ENCODE results near the gene DLGAP1. TPM values are rescaled to one million over a fixed set of nuclear protein-coding genes. Genes with fewer than 3 reads are reported as not detected.

The DLGAP1 gene
- total and polyA plus RNA-seq, 10 of the 15 experiments (the other 5 are each of a cell fraction or from before 2014, with no cell fraction given), result 0.23 to 27.6 (median 1.9) TPM

GRCh38 chr18:3715231-3716080, 739.7 kb downstream of the DLGAP1 start:
- no TSS peak for BruUV-seq (replicated peaks)
- ChIA-PET SMC1A (ENCODE audit: uncharacterized antibody, unreplicated experiment) (interaction anchor here (0.6 to 1.9 kb wide), 11 partner anchors 8 to 279 kb away, joined by 3 to 6 read pairs (median 3); no protein-coding TSS in a partner anchor), RAD21 (ENCODE audit: unreplicated experiment) (interaction anchor here (0.6 to 2.2 kb wide), 8 partner anchors 9 to 437 kb away, joined by 3 to 10 read pairs (median 4); no protein-coding TSS in a partner anchor), POLR2A (interaction anchor here (1.1 kb wide), 1 partner anchor 23 kb away, joined by 3 read pairs; no protein-coding TSS in a partner anchor), CTCF (interaction anchor here (0.7 to 2.3 kb wide), 6 partner anchors 9 to 283 kb away, joined by 3 to 18 read pairs (median 4); no protein-coding TSS in a partner anchor)
- Histone ChIP-seq H3K9me3 (replicated peaks; ENCODE audit: control insufficient read depth, insufficient read depth, low read length) (no peaks in the 10 kb centered on the region), H3K4me2 (ENCODE audit: control insufficient read depth, insufficient read depth) (no peak overlapping the region), H4K20me1 (ENCODE audit: control insufficient read depth, insufficient read depth) (no peaks in the 10 kb centered on the region), H3K27me3 (replicated peaks in 1 of 2; ENCODE audit: control insufficient read depth in 2 of 2, insufficient read depth in 2 of 2, low read length in 1 of 2) (no peaks in the 10 kb centered on the region), H3K79me2 (ENCODE audit: control insufficient read depth, insufficient read depth, low read length) (no peaks in the 10 kb centered on the region), H2AFZ (ENCODE audit: control insufficient read depth, low read depth, low read length) (no peak overlapping the region), H3K9ac (ENCODE audit: control insufficient read depth, insufficient read depth, low read length) (no peak overlapping the region), H3K4me3 (no peak overlapping the region), H3K36me3 (ENCODE audit: control insufficient read depth in 2 of 2, insufficient read depth in 2 of 2, low read length in 1 of 2) (no peaks in the 10 kb centered on the region), H3K4me1 (ENCODE audit: control insufficient read depth, insufficient read depth, low read length) (no peaks in the 10 kb centered on the region), H3K27ac (ENCODE audit: control insufficient read depth, insufficient read depth) (no peak overlapping the region)
- in situ Hi-C loops (cut with MboI) (no loop called here), intact Hi-C loops (cut with micrococcal nuclease; ENCODE audit: unreplicated experiment) (loop anchor here (10.0 kb wide), 1 partner anchor 59 kb away; no protein-coding TSS in a partner anchor)
- DNase-seq (ENCODE audit: low read depth, low spot score) (no peak), FAIRE-seq (no peak), ATAC-seq (peak; percentile 68)
- 7% methylated on average over 5 of the region's 5 CpGs for WGBS (ENCODE audit: insufficient coverage, insufficient replicate concordance, low lambda C conversion rate, missing lambda C conversion rate)
- no peak for TF ChIP-seq POU2F2 (IDR thresholded peaks at IDR 0.05; ENCODE audit: borderline replicate concordance, low read depth, low read length)
- no peak for TF ChIP-seq ZNF24 (IDR thresholded peaks at IDR 0.05)
- TF ChIP-seq YBX1 (IDR thresholded peaks at IDR 0.05), result no peak
- TF ChIP-seq IKZF2 (IDR thresholded peaks at IDR 0.05), result peak; percentile 83 to 86
- TF ChIP-seq HDAC2 (IDR thresholded peaks at IDR 0.05), result no peak
- TF ChIP-seq CREB1 (IDR thresholded peaks at IDR 0.05; ENCODE audit: low read depth), result no peak
- TF ChIP-seq PBX3 (IDR thresholded peaks at IDR 0.05; ENCODE audit: insufficient replicate concordance, low read depth, low read length), result no peak
- TF ChIP-seq HDGF (IDR thresholded peaks at IDR 0.05), result no peak
- TF ChIP-seq SREBF1 (IDR thresholded peaks at IDR 0.05; ENCODE audit: low read length), result no peak
- TF ChIP-seq REST (IDR thresholded peaks at IDR 0.05; ENCODE audit: low read depth, low read length), result no peak
- no peak for TF ChIP-seq IRF5 (IDR thresholded peaks at IDR 0.05; ENCODE audit: borderline replicate concordance)
- TF ChIP-seq GABPA (IDR thresholded peaks at IDR 0.05; ENCODE audit: low read depth), result no peak
- no peak for TF ChIP-seq SMARCA5 (IDR thresholded peaks at IDR 0.05)
- TF ChIP-seq SMAD5 (IDR thresholded peaks at IDR 0.05; ENCODE audit: low read depth), result no peak
- no peak for TF ChIP-seq RAD51 (IDR thresholded peaks at IDR 0.05)
- peak; percentile 36; the same call in 1 of the 2 replicates for TF ChIP-seq DPF2 (IDR thresholded peaks at IDR 0.05)
- TF ChIP-seq BACH1 (IDR thresholded peaks at IDR 0.05; ENCODE audit: borderline replicate concordance), result no peak
- TF ChIP-seq HSF1 (IDR thresholded peaks at IDR 0.05; ENCODE audit: low read depth, low read length), result no peak
